ENCODE data around the gene RNF220.

DNA sequence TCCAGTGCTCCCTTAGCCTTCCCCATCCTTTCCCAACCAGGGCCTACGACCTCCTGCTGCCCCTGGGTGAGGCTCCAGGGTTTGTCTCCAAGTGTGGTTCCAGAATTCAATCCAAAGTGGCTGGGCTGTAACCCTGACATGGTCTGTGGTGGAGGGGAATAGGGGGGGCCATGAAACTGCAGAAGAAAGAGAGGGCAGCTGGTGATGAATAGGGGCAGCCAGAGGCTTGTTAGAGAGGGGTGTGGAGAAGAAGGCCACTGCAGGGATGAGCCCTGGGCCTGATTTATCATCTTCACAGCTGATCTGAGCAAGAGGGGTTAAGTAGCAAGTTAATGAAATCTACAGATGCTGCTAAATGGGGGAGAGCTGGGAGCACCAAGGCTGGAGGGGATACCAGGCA is 37.1 kb upstream of the RNF220 start:
- TF ChIP-seq, protein P1, sequence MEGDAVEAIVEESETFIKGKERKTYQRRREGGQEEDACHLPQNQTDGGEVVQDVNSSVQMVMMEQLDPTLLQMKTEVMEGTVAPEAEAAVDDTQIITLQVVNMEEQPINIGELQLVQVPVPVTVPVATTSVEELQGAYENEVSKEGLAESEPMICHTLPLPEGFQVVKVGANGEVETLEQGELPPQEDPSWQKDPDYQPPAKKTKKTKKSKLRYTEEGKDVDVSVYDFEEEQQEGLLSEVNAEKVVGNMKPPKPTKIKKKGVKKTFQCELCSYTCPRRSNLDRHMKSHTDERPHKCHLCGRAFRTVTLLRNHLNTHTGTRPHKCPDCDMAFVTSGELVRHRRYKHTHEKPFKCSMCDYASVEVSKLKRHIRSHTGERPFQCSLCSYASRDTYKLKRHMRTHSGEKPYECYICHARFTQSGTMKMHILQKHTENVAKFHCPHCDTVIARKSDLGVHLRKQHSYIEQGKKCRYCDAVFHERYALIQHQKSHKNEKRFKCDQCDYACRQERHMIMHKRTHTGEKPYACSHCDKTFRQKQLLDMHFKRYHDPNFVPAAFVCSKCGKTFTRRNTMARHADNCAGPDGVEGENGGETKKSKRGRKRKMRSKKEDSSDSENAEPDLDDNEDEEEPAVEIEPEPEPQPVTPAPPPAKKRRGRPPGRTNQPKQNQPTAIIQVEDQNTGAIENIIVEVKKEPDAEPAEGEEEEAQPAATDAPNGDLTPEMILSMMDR (IDR thresholded peaks at IDR 0.05), result no peak
- no peak for TF ChIP-seq POLR2AphosphoS5 (IDR thresholded peaks at IDR 0.05; ENCODE audit: insufficient read depth in 1 of 2, low read depth in 1 of 2)
